Keratinocyte (primary cell): ENCODE data around the gene FAM78A. TPM values are rescaled to one million over a fixed set of nuclear protein-coding genes. Genes with fewer than 3 reads are reported as not detected.

Experiments
- DNase-seq: peaks from one replicate; pipeline ENCODE4 v3.0.0-alpha.2; 2011; ENCODE audit warnings: low read depth, missing footprints, low spot score
- FAIRE-seq: peaks from 2 replicates; lab custom pipeline; 2011; peaks lifted over from hg19 to GRCh38; lab: Jason Lieb, UNC
- H2AFZ ChIP-seq: 2 replicates; pipeline ENCODE4 v1.6.0; 2012; ENCODE audit warnings: low read length, control low read depth, inconsistent platforms; ENCODE audit not compliant: control insufficient read depth
- H3K27ac ChIP-seq: 2 replicates; pipeline ENCODE4 v1.5.1; 2011; ENCODE audit warnings: low read length; ENCODE audit not compliant: control insufficient read depth, insufficient read depth
- H3K27me3 ChIP-seq: 3 replicates; pipeline ENCODE4 v1.6.0; 2011; ENCODE audit warnings: low read length; ENCODE audit not compliant: control insufficient read depth, insufficient read depth; ENCODE audit errors: extremely low read depth
- H3K36me3 ChIP-seq, 2 experiments: 2 replicates in 1 of 2; 3 replicates in 1 of 2; pipeline ENCODE4 v1.5.1; 2011; ENCODE audit warnings: low read length in 2 of 2, mild to moderate bottlenecking in 1 of 2; ENCODE audit not compliant: control insufficient read depth in 2 of 2, insufficient read depth in 2 of 2; ENCODE audit errors: extremely low read depth in 1 of 2
- H3K4me1 ChIP-seq: 3 replicates; pipeline ENCODE4 v1.5.1; 2011; ENCODE audit warnings: low read length; ENCODE audit not compliant: control insufficient read depth, insufficient read depth; ENCODE audit errors: extremely low read depth
- H3K4me2 ChIP-seq: 3 replicates; pipeline ENCODE4 v1.6.0; 2011; ENCODE audit warnings: low read depth, low read length; ENCODE audit not compliant: control insufficient read depth, insufficient read depth; ENCODE audit errors: extremely low read depth
- H3K4me3 ChIP-seq, 3 experiments: fragments of 200-600 bp in 1 of 3; sonication (generic) in 1 of 3; 2 replicates in 2 of 3; 3 replicates in 1 of 3; pipeline ENCODE4 v1.5.1; 2011 to 2016; ENCODE audit warnings: low read length in 3 of 3, mild to moderate bottlenecking in 3 of 3, control low read depth in 2 of 3, inconsistent platforms in 1 of 3, low read depth in 1 of 3, mixed read lengths in 1 of 3, mixed run types in 1 of 3, moderate library complexity in 1 of 3; ENCODE audit not compliant: control insufficient read depth in 2 of 3, insufficient read depth in 2 of 3; ENCODE audit errors: extremely low read depth in 1 of 3
- H3K79me2 ChIP-seq: 2 replicates; pipeline ENCODE4 v1.6.0; 2012; ENCODE audit warnings: low read length; ENCODE audit not compliant: control insufficient read depth, insufficient read depth
- H3K9ac ChIP-seq: 3 replicates; pipeline ENCODE4 v1.6.0; 2011; ENCODE audit warnings: low read length; ENCODE audit not compliant: control insufficient read depth, insufficient read depth; ENCODE audit errors: extremely low read depth
- H3K9me1 ChIP-seq: 3 replicates; pipeline ENCODE4 v1.6.0; 2011; ENCODE audit warnings: low read length; ENCODE audit not compliant: control insufficient read depth, insufficient read depth; ENCODE audit errors: extremely low read depth
- H3K9me3 ChIP-seq: 2 replicates; pipeline ENCODE4 v1.5.1; 2012; ENCODE audit warnings: low read depth, low read length; ENCODE audit not compliant: control insufficient read depth
- H4K20me1 ChIP-seq: 3 replicates; pipeline ENCODE4 v1.6.0; 2011; ENCODE audit warnings: low read length; ENCODE audit not compliant: control insufficient read depth, insufficient read depth; ENCODE audit errors: extremely low read depth
- CTCF ChIP-seq, 3 experiments: IDR thresholded peaks in 1 of 3; conservative IDR thresholded peaks in 1 of 3; optimal IDR thresholded peaks in 1 of 3; 2 replicates in 2 of 3; 3 replicates in 1 of 3; pipeline versions ENCODE3 to v1.5.1; 2011; ENCODE audit warnings: low read length in 3 of 3, mild to moderate bottlenecking in 3 of 3, moderate library complexity in 2 of 3, control low read depth in 1 of 3, inconsistent platforms in 1 of 3; ENCODE audit not compliant: insufficient read depth in 2 of 3; ENCODE audit errors: extremely low read depth in 1 of 3
- EZH2 ChIP-seq: IDR thresholded peaks from one replicate; pipeline ENCODE4 v1.6.1; 2012; ENCODE audit warnings: inconsistent platforms, mild to moderate bottlenecking, low read length, moderate library complexity
- dilution Hi-C: fragments of 300-500 bp; cut with MboI; formaldehyde crosslinking; loops from one replicate; pipeline ENCODE4 v1.7.0; 2020; ENCODE audit warnings: low sequenced_read_pairs; ENCODE audit not compliant: extremely low pct_ligation_motif_present
- polyA plus RNA-seq, 5 experiments: library from polyadenylated mRNA; depleted of rRNA in 3 of 5; stranded (reverse) in 3 of 5; stranded (forward) in 1 of 5; unstranded in 1 of 5; fragments of >200 nt; gene quantifications; 1 replicate in 1 of 5; 2 replicates in 3 of 5; 3 replicates in 1 of 5; pipeline versions ENCODE4 v1.2.1 to v1.2.3, GENCODE V29; 2011 to 2012; ENCODE audit warnings: missing spikeins in 2 of 5, low read depth in 1 of 5, low replicate concordance in 1 of 5

FAM78A gene
- polyA plus RNA-seq, 1 donor (not counting 4 experiments of a cell fraction or from before 2014, with no cell fraction given), result 0.25 TPM

DNA sequence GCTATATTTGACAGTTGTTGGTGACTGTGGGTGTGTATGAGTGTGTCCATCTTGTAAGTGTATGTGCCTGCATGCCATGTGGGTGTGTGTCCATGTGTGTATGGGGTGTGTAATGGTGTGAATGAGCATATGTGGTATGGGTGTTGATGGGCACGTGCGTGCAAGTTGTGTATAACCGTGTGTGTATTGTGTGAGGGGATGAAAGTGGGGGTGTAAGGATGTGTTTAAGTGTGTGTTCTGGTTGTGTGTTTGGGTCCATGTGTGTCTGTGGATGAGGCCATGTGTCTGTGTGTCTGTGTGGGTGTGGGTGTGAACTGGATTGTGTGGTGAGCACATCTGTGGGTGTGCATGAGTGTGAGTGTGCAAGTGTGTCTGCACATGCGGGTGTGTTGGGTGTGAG, 5.9 kb upstream of the FAM78A start:
- FAIRE-seq (no peak), DNase-seq (no peak)
- no peak overlapping the region for H2AFZ ChIP-seq
- no peak for TF ChIP-seq CTCF (optimal IDR thresholded peaks at IDR 0.05 in 1 of 3, IDR thresholded peaks at IDR 0.05 in 1 of 3, conservative IDR thresholded peaks at IDR 0.05 in 1 of 3; ENCODE audit: extremely low read depth in 1 of 3, insufficient read depth in 2 of 3, low read length in 3 of 3)
- no peak for TF ChIP-seq EZH2
- H4K20me1 ChIP-seq, result no peaks in the 10 kb centered on the region
- dilution Hi-C loops, result no loop called here
- no peak overlapping the region for H3K4me2 ChIP-seq
- no peaks in the 10 kb centered on the region for H3K79me2 ChIP-seq
- peaks cover 47% of the 10 kb centered on the region for H3K27me3 ChIP-seq
- no peaks in the 10 kb centered on the region for H3K36me3 ChIP-seq
- H3K9me3 ChIP-seq, result no peaks in the 10 kb centered on the region
- H3K27ac ChIP-seq, result no peak overlapping the region
- H3K9ac ChIP-seq, result no peak overlapping the region
- no peaks in the 10 kb centered on the region for H3K9me1 ChIP-seq
- no peak overlapping the region for H3K4me3 ChIP-seq
- no peaks in the 10 kb centered on the region for H3K4me1 ChIP-seq

DNA sequence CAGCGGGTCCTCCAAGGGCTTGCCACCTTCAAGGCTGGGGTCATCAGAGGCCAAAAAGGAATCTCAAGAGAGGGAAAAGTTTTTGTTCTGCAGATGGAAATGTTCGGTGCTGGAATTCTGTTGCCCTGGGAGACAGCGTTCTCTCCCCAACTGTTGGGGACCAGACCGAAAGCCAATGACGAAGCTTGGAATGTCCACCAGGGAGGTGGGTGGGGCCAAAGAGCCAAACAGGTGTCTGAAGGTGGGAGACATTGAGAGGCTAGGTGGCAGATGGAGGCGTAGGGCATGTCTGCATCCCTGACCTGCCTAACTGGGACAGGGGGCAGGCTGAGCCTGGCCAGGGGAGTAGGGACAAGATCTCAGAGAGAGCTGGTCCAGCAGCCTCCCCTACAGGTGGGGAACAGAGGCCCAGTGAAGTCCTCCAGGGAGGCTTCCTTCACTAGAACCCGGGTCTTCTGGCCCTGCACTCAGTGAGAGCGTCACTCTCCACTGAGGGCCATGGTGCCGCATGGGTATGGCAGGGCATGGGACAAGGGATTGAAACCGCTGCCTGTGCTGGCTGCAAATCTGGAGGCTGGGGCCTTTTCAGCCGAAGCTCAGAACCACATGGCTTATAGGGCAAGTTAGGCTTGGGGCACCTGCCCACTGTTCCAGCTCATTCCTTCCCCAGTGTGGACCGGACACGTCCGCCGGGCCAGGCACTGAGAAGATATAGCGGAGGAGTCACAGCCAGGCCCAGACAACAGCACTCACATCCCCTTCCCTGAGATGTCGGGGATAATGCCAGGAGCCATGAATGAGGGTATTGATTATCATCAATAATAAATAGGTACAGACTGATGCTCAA, 5.0 kb upstream of the FAM78A start:
- TF ChIP-seq EZH2 (no peak), CTCF (optimal IDR thresholded peaks at IDR 0.05 in 1 of 3, IDR thresholded peaks at IDR 0.05 in 1 of 3, conservative IDR thresholded peaks at IDR 0.05 in 1 of 3; ENCODE audit: extremely low read depth in 1 of 3, insufficient read depth in 2 of 3, low read length in 3 of 3) (no peak)
- no peaks in the 10 kb centered on the region for H3K79me2 ChIP-seq
- no peaks in the 10 kb centered on the region for H3K9me3 ChIP-seq
- peaks cover 53% of the 10 kb centered on the region for H3K27me3 ChIP-seq
- no peak overlapping the region for H3K27ac ChIP-seq
- H3K9ac ChIP-seq, result no peak overlapping the region
- H3K9me1 ChIP-seq, result no peaks in the 10 kb centered on the region
- dilution Hi-C loops, result no loop called here
- no peak overlapping the region for H3K4me3 ChIP-seq
- DNase-seq (no peak), FAIRE-seq (no peak)
- H4K20me1 ChIP-seq, result no peaks in the 10 kb centered on the region
- no peak overlapping the region for H3K4me2 ChIP-seq
- H3K4me1 ChIP-seq, result no peaks in the 10 kb centered on the region
- no peak overlapping the region for H2AFZ ChIP-seq
- H3K36me3 ChIP-seq, result no peaks in the 10 kb centered on the region
